ENCODE measurements around the gene IMP3.
"Not testable (repeated sequence)": the region's sequence is repeated elsewhere in the genome, so short reads cannot be mapped to it uniquely, and the experiment has no call there.

The IMP3 gene, protein sequence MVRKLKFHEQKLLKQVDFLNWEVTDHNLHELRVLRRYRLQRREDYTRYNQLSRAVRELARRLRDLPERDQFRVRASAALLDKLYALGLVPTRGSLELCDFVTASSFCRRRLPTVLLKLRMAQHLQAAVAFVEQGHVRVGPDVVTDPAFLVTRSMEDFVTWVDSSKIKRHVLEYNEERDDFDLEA

DNA sequence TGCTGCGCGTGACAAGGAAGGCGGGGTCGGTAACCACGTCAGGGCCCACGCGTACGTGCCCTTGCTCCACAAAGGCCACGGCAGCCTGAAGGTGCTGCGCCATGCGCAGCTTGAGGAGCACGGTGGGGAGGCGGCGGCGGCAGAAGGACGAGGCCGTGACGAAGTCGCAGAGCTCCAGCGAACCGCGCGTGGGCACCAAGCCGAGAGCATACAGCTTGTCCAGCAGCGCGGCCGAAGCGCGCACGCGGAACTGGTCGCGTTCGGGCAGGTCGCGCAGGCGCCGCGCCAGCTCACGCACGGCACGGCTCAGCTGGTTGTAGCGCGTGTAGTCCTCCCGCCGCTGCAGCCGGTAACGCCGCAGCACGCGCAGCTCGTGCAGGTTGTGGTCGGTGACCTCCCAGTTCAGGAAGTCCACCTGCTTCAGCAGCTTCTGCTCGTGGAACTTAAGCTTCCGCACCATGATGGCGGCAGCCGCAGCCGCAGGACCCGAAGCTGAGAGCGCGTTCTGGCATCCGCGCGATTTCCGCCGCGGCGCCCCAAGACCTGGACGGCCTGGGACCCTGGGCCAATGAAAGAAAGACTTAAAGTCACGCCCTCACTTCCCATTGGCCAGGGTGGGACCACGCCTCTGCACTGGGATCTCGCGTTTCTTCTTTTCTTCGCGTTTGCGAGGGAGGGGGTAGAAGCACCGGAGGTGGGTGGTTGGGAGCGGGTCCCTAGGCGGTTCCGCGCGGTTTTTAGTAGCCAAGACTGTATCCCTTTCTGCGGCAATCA is at the start of gene IMP3:
TSS of gene IMP3 (minus strand) at position 516 of the 774 bp plus-strand sequence. CDS start at position 460, 56 bp downstream.
- TF ChIP-seq CTCF (IDR thresholded peaks at IDR 0.05; ENCODE audit: borderline replicate concordance, extremely low read depth, low read length, poor library complexity, severe bottlenecking) = no peak
- H3K4me3 ChIP-seq (ENCODE audit: low read depth in 1 of 2, low read length in 2 of 2) = peak within 1 kb of the TSS; percentile 52 to 86; a peak in 3 of 4 replicates
- H3K27ac ChIP-seq (ENCODE audit: low read length) = peak within 1 kb of the TSS; percentile 90
- peaks cover 26% of the 10 kb centered on the region for H4K20me1 ChIP-seq (ENCODE audit: insufficient read depth, low read length)
- H3K27me3 ChIP-seq (ENCODE audit: insufficient read depth, low read length, poor library complexity) = no peaks in the 10 kb centered on the region
- peaks cover 35% of the 10 kb centered on the region for H3K4me1 ChIP-seq (ENCODE audit: insufficient read depth, low read length)
- H2AFZ ChIP-seq (ENCODE audit: low read depth, low read length) = peak within 1 kb of the TSS; percentile 86
- DNase-seq = peak; percentile 96
- H3K9me3 ChIP-seq (ENCODE audit: insufficient read depth, low read length, severe bottlenecking) = no peaks in the 10 kb centered on the region
- H3K9ac ChIP-seq (ENCODE audit: low read depth, low read length) = peak within 1 kb of the TSS; percentile 73
- H3K79me2 ChIP-seq (ENCODE audit: insufficient read depth, low read length) = peaks cover 30% of the 10 kb centered on the region
- peak within 1 kb of the TSS; percentile 95 for H3K4me2 ChIP-seq (ENCODE audit: insufficient read depth, low read length)
- peak; percentile 92 for ATAC-seq (ENCODE audit: insufficient read depth, low read depth)
- H3K36me3 ChIP-seq (ENCODE audit: insufficient read depth, low read length) = peaks cover 8% of the 10 kb centered on the region

DNA sequence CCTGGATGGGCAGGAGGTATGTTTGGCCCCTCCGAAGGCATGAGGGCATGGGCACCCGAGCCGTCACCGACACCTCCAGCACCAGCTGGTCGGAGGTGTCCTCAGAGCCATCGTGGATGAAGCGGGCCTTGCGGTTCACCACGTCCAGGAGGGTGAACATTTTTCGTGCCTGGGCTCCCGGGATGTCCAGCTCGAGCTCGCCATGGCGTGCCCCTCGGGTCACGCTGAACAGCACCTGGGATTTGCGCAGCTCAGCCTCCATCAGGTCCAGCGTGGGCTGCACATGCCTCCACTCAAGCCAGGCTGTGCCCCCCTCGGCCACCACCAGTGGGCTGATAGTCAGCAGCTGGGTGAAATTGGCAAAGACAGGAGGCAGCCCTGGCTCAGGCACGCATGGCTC is 49.4 kb upstream of the IMP3 start:
- not testable (repeated sequence) for H2AFZ ChIP-seq (ENCODE audit: low read depth, low read length); H3K4me3 ChIP-seq (ENCODE audit: low read depth in 1 of 2, low read length in 2 of 2); H3K36me3 ChIP-seq (ENCODE audit: insufficient read depth, low read length); H3K9ac ChIP-seq (ENCODE audit: low read depth, low read length); H3K27me3 ChIP-seq (ENCODE audit: insufficient read depth, low read length, poor library complexity); H3K9me3 ChIP-seq (ENCODE audit: insufficient read depth, low read length, severe bottlenecking); H3K4me1 ChIP-seq (ENCODE audit: insufficient read depth, low read length); ATAC-seq (ENCODE audit: insufficient read depth, low read depth); H3K79me2 ChIP-seq (ENCODE audit: insufficient read depth, low read length); H3K4me2 ChIP-seq (ENCODE audit: insufficient read depth, low read length); H3K27ac ChIP-seq (ENCODE audit: low read length); H4K20me1 ChIP-seq (ENCODE audit: insufficient read depth, low read length); DNase-seq

GRCh38 chr15:75688831-75689230 is 48.8 kb upstream of the IMP3 start:
- H3K9ac ChIP-seq (ENCODE audit: low read depth, low read length) = no peak overlapping the region
- H3K4me1 ChIP-seq (ENCODE audit: insufficient read depth, low read length) = no peaks in the 10 kb centered on the region
- no peaks in the 10 kb centered on the region for H3K36me3 ChIP-seq (ENCODE audit: insufficient read depth, low read length)
- H3K4me2 ChIP-seq (ENCODE audit: insufficient read depth, low read length) = no peak overlapping the region
- H3K27ac ChIP-seq (ENCODE audit: low read length) = no peak overlapping the region
- H3K79me2 ChIP-seq (ENCODE audit: insufficient read depth, low read length) = no peaks in the 10 kb centered on the region
- no peaks in the 10 kb centered on the region for H3K27me3 ChIP-seq (ENCODE audit: insufficient read depth, low read length, poor library complexity)
- no peak for ATAC-seq (ENCODE audit: insufficient read depth, low read depth)
- TF ChIP-seq CTCF (IDR thresholded peaks at IDR 0.05; ENCODE audit: borderline replicate concordance, extremely low read depth, low read length, poor library complexity, severe bottlenecking) (no peak), EZH2 (IDR thresholded peaks at IDR 0.05; ENCODE audit: borderline replicate concordance, low read depth, low read length, severe bottlenecking) (no peak)
- H4K20me1 ChIP-seq (ENCODE audit: insufficient read depth, low read length) = no peaks in the 10 kb centered on the region
- no peak overlapping the region for H2AFZ ChIP-seq (ENCODE audit: low read depth, low read length)
- H3K4me3 ChIP-seq (ENCODE audit: low read depth in 1 of 2, low read length in 2 of 2) = no peak overlapping the region
- H3K9me3 ChIP-seq (ENCODE audit: insufficient read depth, low read length, severe bottlenecking) = no peaks in the 10 kb centered on the region
- DNase-seq = no peak

DNA sequence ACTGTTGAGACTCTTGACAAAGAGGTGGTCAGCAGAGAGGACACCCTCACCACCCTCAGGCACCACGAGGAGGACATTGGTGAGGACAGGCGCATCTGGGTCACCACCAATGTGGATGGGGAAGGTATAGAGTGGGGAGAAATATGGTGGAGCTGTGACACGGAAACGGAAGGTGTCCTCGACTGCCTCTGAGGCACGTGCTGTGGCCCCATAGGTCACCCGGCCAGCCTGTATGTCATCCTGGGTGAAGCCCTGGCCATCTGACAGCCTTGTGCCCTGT is 48.2 kb upstream of the IMP3 start:
- Histone ChIP-seq H3K36me3 (ENCODE audit: insufficient read depth, low read length) (no peaks in the 10 kb centered on the region), H3K4me2 (ENCODE audit: insufficient read depth, low read length) (no peak overlapping the region), H3K4me3 (ENCODE audit: low read depth in 1 of 2, low read length in 2 of 2) (no peak overlapping the region), H4K20me1 (ENCODE audit: insufficient read depth, low read length) (no peaks in the 10 kb centered on the region), H3K79me2 (ENCODE audit: insufficient read depth, low read length) (no peaks in the 10 kb centered on the region), H3K27ac (ENCODE audit: low read length) (no peak overlapping the region), H3K9ac (ENCODE audit: low read depth, low read length) (no peak overlapping the region), H3K9me3 (ENCODE audit: insufficient read depth, low read length, severe bottlenecking) (no peaks in the 10 kb centered on the region), H3K27me3 (ENCODE audit: insufficient read depth, low read length, poor library complexity) (no peaks in the 10 kb centered on the region), H2AFZ (ENCODE audit: low read depth, low read length) (no peak overlapping the region), H3K4me1 (ENCODE audit: insufficient read depth, low read length) (peaks cover 3% of the 10 kb centered on the region; the same call in 1 of the 2 replicates)
- TF ChIP-seq EZH2 (IDR thresholded peaks at IDR 0.05; ENCODE audit: borderline replicate concordance, low read depth, low read length, severe bottlenecking) = no peak
- no peak for TF ChIP-seq CTCF (IDR thresholded peaks at IDR 0.05; ENCODE audit: borderline replicate concordance, extremely low read depth, low read length, poor library complexity, severe bottlenecking)
- ATAC-seq (ENCODE audit: insufficient read depth, low read depth) (no peak), DNase-seq (no peak)
